Retinal pigment epithelial cell (primary cell): ENCODE measurements around the gene EVI2B.
"Not testable (repeated sequence)": the region's sequence is repeated elsewhere in the genome, so short reads cannot be mapped to it uniquely, and the experiment has no call there.

Experiments
- DNase-seq: peaks from one replicate; pipeline ENCODE4 v3.0.0-alpha.2; 2010; ENCODE audit warnings: low read depth
- H3K4me3 ChIP-seq: 2 replicates; pipeline ENCODE4 v1.5.1; 2011; ENCODE audit warnings: mild to moderate bottlenecking, low read length, control low read depth, moderate library complexity
- TF ChIP-seq, protein P1 (sequence below): conservative IDR thresholded peaks from 2 replicates; pipeline ENCODE4 v1.5.1; 2011; ENCODE audit warnings: low read depth, low read length, control low read depth, inconsistent platforms

The EVI2B gene

DNA sequence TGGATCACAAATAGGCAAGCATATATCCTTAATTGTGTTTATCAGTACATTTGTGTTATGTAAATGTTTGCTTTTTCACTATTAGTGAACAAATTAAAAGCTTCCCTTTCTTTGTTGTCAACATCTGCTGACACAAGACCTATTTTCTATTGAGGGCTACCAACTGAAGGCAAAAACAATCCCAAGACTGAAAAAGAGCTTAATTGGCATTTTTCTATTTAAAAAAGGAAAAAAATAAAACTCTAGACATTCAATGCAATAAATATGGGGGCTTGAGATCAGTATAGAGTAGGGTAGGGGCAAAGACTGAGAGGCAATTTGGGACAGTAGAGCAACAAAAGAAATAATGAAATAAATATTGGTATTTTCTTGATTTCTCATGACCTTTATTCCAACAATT is 41.1 kb downstream of the EVI2B start:
- TF ChIP-seq, protein P1, sequence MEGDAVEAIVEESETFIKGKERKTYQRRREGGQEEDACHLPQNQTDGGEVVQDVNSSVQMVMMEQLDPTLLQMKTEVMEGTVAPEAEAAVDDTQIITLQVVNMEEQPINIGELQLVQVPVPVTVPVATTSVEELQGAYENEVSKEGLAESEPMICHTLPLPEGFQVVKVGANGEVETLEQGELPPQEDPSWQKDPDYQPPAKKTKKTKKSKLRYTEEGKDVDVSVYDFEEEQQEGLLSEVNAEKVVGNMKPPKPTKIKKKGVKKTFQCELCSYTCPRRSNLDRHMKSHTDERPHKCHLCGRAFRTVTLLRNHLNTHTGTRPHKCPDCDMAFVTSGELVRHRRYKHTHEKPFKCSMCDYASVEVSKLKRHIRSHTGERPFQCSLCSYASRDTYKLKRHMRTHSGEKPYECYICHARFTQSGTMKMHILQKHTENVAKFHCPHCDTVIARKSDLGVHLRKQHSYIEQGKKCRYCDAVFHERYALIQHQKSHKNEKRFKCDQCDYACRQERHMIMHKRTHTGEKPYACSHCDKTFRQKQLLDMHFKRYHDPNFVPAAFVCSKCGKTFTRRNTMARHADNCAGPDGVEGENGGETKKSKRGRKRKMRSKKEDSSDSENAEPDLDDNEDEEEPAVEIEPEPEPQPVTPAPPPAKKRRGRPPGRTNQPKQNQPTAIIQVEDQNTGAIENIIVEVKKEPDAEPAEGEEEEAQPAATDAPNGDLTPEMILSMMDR: no peak
- DNase-seq: no peak
- H3K4me3 ChIP-seq: no peak overlapping the region

DNA sequence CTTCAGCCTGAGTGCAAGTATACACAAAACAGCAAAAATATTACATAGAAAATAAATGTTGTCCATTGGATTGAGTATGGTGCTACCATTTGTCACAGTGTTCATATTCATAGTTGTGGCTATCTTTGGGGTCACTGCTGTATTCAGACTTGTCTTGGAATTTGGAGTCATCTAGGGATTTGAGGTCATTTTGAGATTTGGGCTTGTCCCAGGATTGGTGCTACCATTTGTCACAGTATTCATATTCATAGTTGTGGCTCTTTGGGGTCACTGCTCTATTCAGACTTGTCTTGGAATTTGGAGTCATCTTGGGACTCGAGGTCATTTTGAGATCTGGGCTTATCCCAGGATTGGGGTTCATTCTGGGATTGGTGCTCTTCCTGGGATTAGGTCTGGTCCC is 41.6 kb downstream of the EVI2B start:
- TF ChIP-seq, protein P1: no peak
- DNase-seq: no peak

DNA sequence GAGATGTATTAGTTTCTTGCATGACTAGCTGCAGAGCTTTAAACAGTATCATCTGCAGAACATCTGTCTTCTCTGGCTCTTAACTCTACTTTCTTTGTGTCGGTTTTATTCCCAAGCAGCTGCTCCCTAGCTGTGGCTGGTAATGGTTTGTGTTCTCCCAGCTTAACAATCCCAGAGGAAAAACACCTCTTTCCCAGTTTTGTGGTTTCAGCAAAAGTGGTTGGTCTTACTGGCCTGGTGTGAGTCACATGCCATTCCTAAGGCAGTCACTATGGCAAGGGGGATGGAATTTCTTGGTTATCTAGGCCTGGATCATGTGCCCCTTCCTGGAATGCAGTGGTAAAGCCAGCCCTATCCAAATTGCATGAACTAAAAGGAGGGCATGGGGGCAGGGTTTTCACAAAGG is 44.3 kb downstream of the EVI2B start:
- no peak overlapping the region for H3K4me3 ChIP-seq
- peak; percentile 98 for DNase-seq

More for the DNA sequence above, 41.6 kb downstream of the EVI2B start:
- no peak overlapping the region for H3K4me3 ChIP-seq

DNA sequence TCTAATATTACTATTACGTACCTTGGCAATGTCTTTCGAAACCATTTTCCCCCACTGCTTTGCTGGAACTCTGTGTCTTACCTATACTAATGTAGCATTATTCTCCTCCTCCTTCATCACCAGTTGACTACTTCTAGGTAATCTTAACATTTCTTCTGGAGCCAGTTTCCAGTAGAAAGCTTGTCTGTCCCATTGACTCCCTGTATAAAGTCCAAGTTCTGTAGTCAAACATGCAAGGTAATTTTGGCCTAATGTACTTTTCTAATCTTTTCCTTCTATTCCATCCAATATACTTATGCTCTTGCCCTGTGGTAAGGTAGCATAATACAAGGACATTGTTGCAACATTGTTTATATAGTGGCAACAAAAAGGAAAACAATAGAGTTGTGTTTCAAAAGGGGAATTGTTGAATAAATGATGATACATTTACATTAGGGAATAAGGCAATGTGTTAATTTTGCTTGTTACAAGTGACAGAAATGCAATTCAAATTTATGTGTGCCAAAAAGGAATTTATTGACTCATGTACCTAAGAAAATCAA is 44.7 kb downstream of the EVI2B start:
- H3K4me3 ChIP-seq: no peak overlapping the region
- TF ChIP-seq, protein P1: no peak

More for the DNA sequence above, 44.3 kb downstream of the EVI2B start:
- TF ChIP-seq, protein P1: no peak

DNA sequence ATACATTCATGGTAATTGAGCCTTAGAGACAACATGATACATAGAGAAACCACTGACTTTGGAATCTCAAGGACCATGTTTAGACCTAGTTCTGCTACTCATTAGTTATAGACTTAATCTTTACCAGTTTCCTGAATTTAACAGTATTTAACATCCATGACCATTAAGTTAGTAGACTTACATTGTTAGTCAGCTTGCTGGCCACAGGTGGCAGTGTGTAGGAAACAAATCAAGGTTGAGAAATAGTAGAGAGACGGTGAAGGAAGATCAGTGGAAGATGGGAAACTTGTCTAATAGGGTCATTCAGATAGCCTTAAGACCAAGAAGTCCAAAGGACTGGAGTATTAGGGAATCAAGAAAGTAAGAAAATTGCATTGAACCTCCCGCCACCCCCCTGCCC is 47.8 kb downstream of the EVI2B start:
- no peak overlapping the region for H3K4me3 ChIP-seq
- TF ChIP-seq, protein P1: peak; percentile 20
- no peak for DNase-seq

More for the DNA sequence above, 44.7 kb downstream of the EVI2B start:
- no peak for DNase-seq

DNA sequence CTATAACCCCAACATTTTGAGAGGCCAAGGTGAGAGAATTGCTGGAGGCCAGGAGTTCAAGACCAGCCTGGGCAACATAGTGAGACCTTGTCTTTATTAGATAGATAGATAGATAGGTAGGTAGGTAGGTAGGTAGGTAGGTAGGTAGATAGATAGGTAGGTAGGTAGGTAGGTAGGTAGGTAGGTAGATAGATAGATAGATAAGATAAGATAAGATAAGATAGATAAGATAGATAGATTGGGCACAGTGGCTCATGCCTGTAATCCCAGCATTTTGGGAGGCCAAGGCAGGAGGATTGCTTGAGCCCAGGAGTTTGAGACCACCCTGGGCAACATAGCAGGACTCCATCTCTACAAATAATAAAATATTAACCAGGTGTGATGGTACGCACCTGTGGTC is 50.9 kb downstream of the EVI2B start:
- not testable (repeated sequence) for H3K4me3 ChIP-seq, DNase-seq

DNA sequence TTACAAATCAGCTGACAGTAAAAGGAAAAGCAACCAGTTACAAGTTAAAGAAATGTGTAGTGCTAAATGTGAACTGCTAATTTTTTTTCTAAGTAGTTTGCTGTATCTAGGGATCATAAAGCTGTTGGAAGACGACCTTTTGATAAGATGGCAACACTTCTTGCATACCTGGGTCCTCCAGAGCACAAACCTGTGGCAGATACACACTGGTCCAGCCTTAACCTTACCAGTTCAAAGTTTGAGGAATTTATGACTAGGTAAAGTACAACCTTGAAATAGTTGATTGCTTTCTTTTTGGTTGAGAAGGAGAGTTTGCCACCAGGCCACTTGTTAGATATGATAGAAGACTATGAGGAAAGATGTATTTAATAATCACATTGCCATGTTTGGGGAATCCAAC is 52.3 kb downstream of the EVI2B start:
- no peak for DNase-seq
- H3K4me3 ChIP-seq: no peak overlapping the region
- TF ChIP-seq, protein P1: no peak

DNA sequence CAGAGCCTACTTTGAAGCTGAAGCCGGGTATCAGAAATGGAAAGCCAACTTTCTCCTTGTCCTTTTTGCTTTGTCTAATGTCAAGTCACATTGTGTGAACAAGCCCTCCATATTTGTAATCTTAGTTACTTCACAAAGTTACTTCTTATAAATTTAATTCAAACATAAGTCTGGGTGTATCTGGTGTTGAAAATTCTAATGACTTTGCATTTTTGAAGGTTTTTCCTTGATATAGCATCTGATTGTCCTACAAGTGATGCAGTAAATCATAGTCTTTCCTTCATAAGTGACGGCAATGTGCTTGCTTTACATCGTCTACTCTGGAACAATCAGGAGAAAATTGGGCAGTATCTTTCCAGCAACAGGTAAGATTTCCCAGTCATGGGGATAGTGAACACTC is 53.7 kb downstream of the EVI2B start:
- TF ChIP-seq, protein P1: no peak
- no peak for DNase-seq
- H3K4me3 ChIP-seq: no peak overlapping the region
